Muscle layer of duodenum (tissue), 2 donors: ENCODE results near the gene SLC12A8.

Experiments used
- H3K27ac ChIP-seq: one replicate; pipeline ENCODE4 v1.7.0; 2013; ENCODE audit warnings: mild to moderate bottlenecking, low read length
- H3K27me3 ChIP-seq: one replicate; pipeline ENCODE4 v1.7.0; 2013; ENCODE audit warnings: low read depth, mild to moderate bottlenecking, control low read depth, low read length
- H3K36me3 ChIP-seq, 2 donors: one replicate each; pipeline ENCODE4 v1.7.0; 2013; ENCODE audit warnings: low read length in 2 of 2, control low read depth in 1 of 2, mild to moderate bottlenecking in 1 of 2; ENCODE audit not compliant: insufficient read depth in 2 of 2, control insufficient read depth in 1 of 2
- H3K4me1 ChIP-seq, 2 donors: one replicate each; pipeline ENCODE4 v1.7.0; 2013; ENCODE audit warnings: low read length in 2 of 2, mild to moderate bottlenecking in 2 of 2, control low read depth in 1 of 2, moderate library complexity in 1 of 2; ENCODE audit not compliant: insufficient read depth in 2 of 2, control insufficient read depth in 1 of 2
- H3K4me3 ChIP-seq, 2 donors: one replicate each; pipeline ENCODE4 v1.7.0; 2013; ENCODE audit warnings: low read length in 2 of 2, low read depth in 1 of 2, mild to moderate bottlenecking in 1 of 2
- H3K9me3 ChIP-seq, 2 donors: one replicate each; pipeline ENCODE4 v1.7.0; 2013; ENCODE audit warnings: low read length in 2 of 2, control low read depth in 1 of 2, mild to moderate bottlenecking in 1 of 2; ENCODE audit not compliant: control insufficient read depth in 1 of 2
- donor health status: healthy.

Gene SLC12A8

GRCh38 chr3:125236331-125236903 lies 23.9 kb upstream of the SLC12A8 start:
- Histone ChIP-seq H3K36me3 (peaks cover 15 to 19% of the 10 kb centered on the region in 2 donors), H3K4me1 (no peaks in the 10 kb centered on the region), H3K4me3 (no peak overlapping the region), H3K27ac (no peak overlapping the region), H3K27me3 (no peaks in the 10 kb centered on the region), H3K9me3 (no peaks in the 10 kb centered on the region)

- Histone ChIP-seq H3K27ac (no peak overlapping the region), H3K4me3 (no peak overlapping the region), H3K36me3 (peaks cover 15 to 19% of the 10 kb centered on the region in 2 donors), H3K27me3 (no peaks in the 10 kb centered on the region), H3K4me1 (no peaks in the 10 kb centered on the region), H3K9me3 (no peaks in the 10 kb centered on the region)
Measured at GRCh38 chr3:125234831-125235230, 22.3 kb upstream of the SLC12A8 start.

- Histone ChIP-seq H3K36me3 (peaks cover 15 to 19% of the 10 kb centered on the region in 2 donors), H3K27ac (no peak overlapping the region), H3K27me3 (no peaks in the 10 kb centered on the region), H3K4me3 (no peak overlapping the region), H3K4me1 (no peaks in the 10 kb centered on the region), H3K9me3 (no peaks in the 10 kb centered on the region)
Measured at GRCh38 chr3:125232401-125232800, 19.9 kb upstream of the SLC12A8 start.

- Histone ChIP-seq H3K4me1 (no peaks in the 10 kb centered on the region), H3K36me3 (peaks cover 15 to 19% of the 10 kb centered on the region in 2 donors), H3K9me3 (no peaks in the 10 kb centered on the region), H3K27me3 (no peaks in the 10 kb centered on the region), H3K27ac (no peak overlapping the region), H3K4me3 (no peak overlapping the region)
Measured at GRCh38 chr3:125231895-125232294, 19.3 kb upstream of the SLC12A8 start.

GRCh38 chr3:125229707-125230106 lies 17.2 kb upstream of the SLC12A8 start:
- no peaks in the 10 kb centered on the region for H3K4me1 ChIP-seq
- H3K36me3 ChIP-seq = peaks cover 15 to 19% of the 10 kb centered on the region in 2 donors
- no peaks in the 10 kb centered on the region for H3K27me3 ChIP-seq
- no peaks in the 10 kb centered on the region for H3K9me3 ChIP-seq
- no peak overlapping the region for H3K4me3 ChIP-seq
- no peak overlapping the region for H3K27ac ChIP-seq

- H3K9me3 ChIP-seq = no peaks in the 10 kb centered on the region
- H3K36me3 ChIP-seq = peaks cover 15 to 19% of the 10 kb centered on the region in 2 donors
- H3K4me3 ChIP-seq = no peak overlapping the region
- no peaks in the 10 kb centered on the region for H3K27me3 ChIP-seq
- H3K27ac ChIP-seq = no peak overlapping the region
- H3K4me1 ChIP-seq = no peaks in the 10 kb centered on the region
Measured at GRCh38 chr3:125229168-125229567, 16.6 kb upstream of the SLC12A8 start.

- Histone ChIP-seq H3K27me3 (no peaks in the 10 kb centered on the region), H3K9me3 (no peaks in the 10 kb centered on the region), H3K4me1 (no peaks in the 10 kb centered on the region), H3K4me3 (no peak overlapping the region), H3K36me3 (no peaks in the 10 kb centered on the region), H3K27ac (no peak overlapping the region)
Measured at GRCh38 chr3:125221831-125222230, 9.3 kb upstream of the SLC12A8 start.

GRCh38 chr3:125220727-125221429 lies 8.3 kb upstream of the SLC12A8 start:
- no peaks in the 10 kb centered on the region for H3K27me3 ChIP-seq

GRCh38 chr3:125220183-125220582 lies 7.6 kb upstream of the SLC12A8 start:
- no peak overlapping the region for H3K4me3 ChIP-seq
- no peaks in the 10 kb centered on the region for H3K4me1 ChIP-seq
- no peaks in the 10 kb centered on the region for H3K27me3 ChIP-seq
- H3K9me3 ChIP-seq = no peaks in the 10 kb centered on the region
- H3K27ac ChIP-seq = no peak overlapping the region
- no peaks in the 10 kb centered on the region for H3K36me3 ChIP-seq

More at GRCh38 chr3:125220727-125221429, 8.3 kb upstream of the SLC12A8 start:
- Histone ChIP-seq H3K27ac (no peak overlapping the region), H3K36me3 (no peaks in the 10 kb centered on the region), H3K4me3 (no peak overlapping the region), H3K4me1 (no peaks in the 10 kb centered on the region), H3K9me3 (no peaks in the 10 kb centered on the region)

GRCh38 chr3:125219261-125219701 lies 6.7 kb upstream of the SLC12A8 start:
- Histone ChIP-seq H3K4me3 (no peak overlapping the region), H3K4me1 (no peaks in the 10 kb centered on the region), H3K36me3 (no peaks in the 10 kb centered on the region), H3K27ac (no peak overlapping the region), H3K27me3 (peaks cover 2% of the 10 kb centered on the region), H3K9me3 (no peaks in the 10 kb centered on the region)

- no peaks in the 10 kb centered on the region for H3K9me3 ChIP-seq
Measured at GRCh38 chr3:125214738-125215137, 2.2 kb upstream of the SLC12A8 start.

More at GRCh38 chr3:125214738-125215137, 2.2 kb upstream of the SLC12A8 start:
- Histone ChIP-seq H3K27ac (no peak overlapping the region), H3K36me3 (no peaks in the 10 kb centered on the region), H3K4me3 (no peak overlapping the region), H3K27me3 (peaks cover 16% of the 10 kb centered on the region), H3K4me1 (peaks cover 0 to 9% of the 10 kb centered on the region in 2 donors)
